Neural cell (in vitro differentiated cells): ENCODE results near the gene FBLN2. TPM values are rescaled to one million over a fixed set of nuclear protein-coding genes. Genes with fewer than 3 reads are reported as not detected.

Source experiments
- H2AFZ ChIP-seq: fragments of 200-600, 300-800 bp; sonication (generic), shearing (Covaris generic); 2 replicates; pipeline ENCODE4 v1.6.0; 2014; ENCODE audit warnings: low read depth, mild to moderate bottlenecking, antibody characterized with exemption, low read length, moderate library complexity
- H3F3A ChIP-seq: fragments of 200-600 bp; shearing (Covaris generic); 2 replicates; pipeline ENCODE4 v1.6.1; 2016; ENCODE audit warnings: mild to moderate bottlenecking, moderate library complexity, mixed read lengths, antibody characterized with exemption, low read length; ENCODE audit not compliant: insufficient read depth, poor library complexity, severe bottlenecking
- H3K27ac ChIP-seq: fragments of 200-600, 300-800 bp; sonication (generic), shearing (Covaris generic); 2 replicates; pipeline ENCODE4 v1.5.1; 2014; ENCODE audit warnings: mild to moderate bottlenecking, low read length, moderate library complexity
- H3K27me3 ChIP-seq: fragments of 300-800, 200-600 bp; sonication (generic), shearing (Covaris generic); 2 replicates; pipeline ENCODE4 v1.6.0; 2014; ENCODE audit warnings: mild to moderate bottlenecking, low read depth, low read length, moderate library complexity; ENCODE audit not compliant: insufficient read depth
- H3K36me3 ChIP-seq: fragments of 300-800, 200-600 bp; sonication (generic), shearing (Covaris generic); 2 replicates; pipeline ENCODE4 v1.5.1; 2014; ENCODE audit warnings: mild to moderate bottlenecking, antibody characterized with exemption, low read length, moderate library complexity; ENCODE audit not compliant: insufficient read depth
- H3K4me2 ChIP-seq: fragments of 300-800, 200-600 bp; sonication (generic), shearing (Covaris generic); 2 replicates; pipeline ENCODE4 v1.6.0; 2014; ENCODE audit warnings: mild to moderate bottlenecking, low read length
- H3K4me3 ChIP-seq: fragments of 300-800, 200-600 bp; sonication (generic), shearing (Covaris generic); 2 replicates; pipeline ENCODE4 v1.5.1; 2014; ENCODE audit warnings: mild to moderate bottlenecking, low read length, moderate library complexity
- H3K79me2 ChIP-seq: fragments of 200-600 bp; shearing (Covaris generic); replicated peaks from 2 replicates; pipeline ENCODE4 v1.6.0; 2014; ENCODE audit warnings: mild to moderate bottlenecking, low read length, moderate library complexity; ENCODE audit not compliant: insufficient read depth
- H3K9ac ChIP-seq: fragments of 300-800, 200-600 bp; sonication (generic), shearing (Covaris generic); 2 replicates; pipeline ENCODE4 v1.6.1; 2016; ENCODE audit warnings: mild to moderate bottlenecking, low read length, mixed read lengths
- H3K9me2 ChIP-seq: fragments of 200-600 bp; shearing (Covaris generic); 2 replicates; pipeline ENCODE4 v1.6.1; 2016; ENCODE audit warnings: mild to moderate bottlenecking, low read length, mixed read lengths; ENCODE audit not compliant: insufficient read depth
- H3K9me3 ChIP-seq: fragments of 200-600, 300-800 bp; sonication (generic), shearing (Covaris generic); 2 replicates; pipeline ENCODE4 v1.6.1; 2016; ENCODE audit warnings: mild to moderate bottlenecking, mixed run types, low read length, moderate library complexity, mixed read lengths
- H4K20me1 ChIP-seq: fragments of 200-600 bp; shearing (Covaris generic); 2 replicates; pipeline ENCODE4 v1.6.1; 2016; ENCODE audit warnings: mild to moderate bottlenecking, mixed run types; ENCODE audit not compliant: insufficient read depth
- EP300 ChIP-seq: fragments of 450-650 bp; conservative IDR thresholded peaks from 2 replicates; pipeline ENCODE4 v1.6.1; 2014; ENCODE audit warnings: antibody characterized with exemption, mild to moderate bottlenecking, moderate library complexity; ENCODE audit not compliant: poor library complexity, severe bottlenecking
- EZH2 ChIP-seq: fragments of 200-600, 300-800 bp; shearing (Covaris generic), sonication (generic); IDR thresholded peaks from 2 replicates; pipeline ENCODE4 v1.6.1; 2014; ENCODE audit warnings: antibody characterized with exemption, low read length, borderline replicate concordance, mild to moderate bottlenecking; ENCODE audit not compliant: insufficient read depth, poor library complexity, severe bottlenecking
- MXI1 ChIP-seq: fragments of 450-650 bp; conservative IDR thresholded peaks from 2 replicates; pipeline ENCODE4 v1.6.1; 2014; ENCODE audit warnings: antibody characterized with exemption, mild to moderate bottlenecking; ENCODE audit not compliant: poor library complexity, severe bottlenecking
- POLR2AphosphoS5 ChIP-seq: IDR thresholded peaks from 2 replicates; pipeline ENCODE4 v1.6.1; 2012
- RAD21 ChIP-seq: fragments of 450-650 bp; conservative IDR thresholded peaks from 2 replicates; pipeline ENCODE4 v1.6.1; 2014; ENCODE audit warnings: antibody characterized with exemption, mild to moderate bottlenecking, moderate library complexity
- REST ChIP-seq: IDR thresholded peaks from 2 replicates; pipeline ENCODE4 v1.6.1; 2012; ENCODE audit warnings: borderline replicate concordance
- SMC3 ChIP-seq: fragments of 450-650 bp; conservative IDR thresholded peaks from 2 replicates; pipeline ENCODE4 v1.6.1; 2014; ENCODE audit warnings: antibody characterized with exemption, mild to moderate bottlenecking, moderate library complexity; ENCODE audit not compliant: poor library complexity
- TAF1 ChIP-seq: IDR thresholded peaks from 2 replicates; pipeline ENCODE4 v1.6.1; 2012; ENCODE audit warnings: low read depth
- polyA plus RNA-seq: library from polyadenylated mRNA; depleted of rRNA; stranded (reverse); fragments of >200 nt; gene quantifications from 2 replicates; pipeline ENCODE4 v1.2.3, GENCODE V29; 2014
- TF ChIP-seq, protein P1 (sequence below): fragments of 450-650 bp; IDR thresholded peaks from 2 replicates; pipeline ENCODE4 v1.5.1; 2014; ENCODE audit warnings: antibody characterized with exemption, mild to moderate bottlenecking, moderate library complexity; ENCODE audit not compliant: poor library complexity, severe bottlenecking

The FBLN2 gene
- polyA plus RNA-seq, 1 donor from 2014 or later, result 0.37 TPM

GRCh38 chr3:13555753-13556152, 6.8 kb downstream of the FBLN2 start:
- no peaks in the 10 kb centered on the region for H3K27me3 ChIP-seq

DNA sequence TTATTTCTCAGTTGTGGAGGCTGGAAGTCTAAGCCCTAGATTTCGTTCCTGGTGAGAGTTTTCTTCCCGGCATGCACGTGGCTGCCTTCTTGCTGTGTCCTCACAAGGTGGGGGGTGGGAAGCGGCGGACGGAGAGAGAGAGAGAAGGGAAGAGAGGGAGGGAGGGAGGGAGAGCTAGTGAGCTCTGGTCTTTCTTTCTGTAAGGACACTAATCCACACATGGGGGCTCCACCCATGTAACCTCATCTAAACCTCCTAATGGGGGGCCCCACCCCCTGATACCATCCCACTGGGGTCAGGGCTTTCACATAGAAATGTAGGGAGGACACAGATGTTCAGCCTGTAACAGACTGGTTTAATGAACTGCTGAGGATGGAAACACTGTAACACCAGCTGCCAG, 7.3 kb downstream of the FBLN2 start:
- Histone ChIP-seq H3K9me3 (no peaks in the 10 kb centered on the region), H3K27ac (no peak overlapping the region), H3K36me3 (no peaks in the 10 kb centered on the region), H3F3A (no peaks in the 10 kb centered on the region), H3K4me2 (no peak overlapping the region), H3K27me3 (no peaks in the 10 kb centered on the region), H3K4me3 (no peak overlapping the region), H3K9me2 (no peaks in the 10 kb centered on the region), H3K9ac (no peak overlapping the region), H4K20me1 (no peaks in the 10 kb centered on the region), H3K79me2 (no peaks in the 10 kb centered on the region), H2AFZ (no peak overlapping the region)
- TF ChIP-seq EZH2 (no peak), POLR2AphosphoS5 (no peak), EP300 (no peak), SMC3 (no peak), REST (no peak), RAD21 (no peak), MXI1 (no peak)
- TF ChIP-seq, protein P1, sequence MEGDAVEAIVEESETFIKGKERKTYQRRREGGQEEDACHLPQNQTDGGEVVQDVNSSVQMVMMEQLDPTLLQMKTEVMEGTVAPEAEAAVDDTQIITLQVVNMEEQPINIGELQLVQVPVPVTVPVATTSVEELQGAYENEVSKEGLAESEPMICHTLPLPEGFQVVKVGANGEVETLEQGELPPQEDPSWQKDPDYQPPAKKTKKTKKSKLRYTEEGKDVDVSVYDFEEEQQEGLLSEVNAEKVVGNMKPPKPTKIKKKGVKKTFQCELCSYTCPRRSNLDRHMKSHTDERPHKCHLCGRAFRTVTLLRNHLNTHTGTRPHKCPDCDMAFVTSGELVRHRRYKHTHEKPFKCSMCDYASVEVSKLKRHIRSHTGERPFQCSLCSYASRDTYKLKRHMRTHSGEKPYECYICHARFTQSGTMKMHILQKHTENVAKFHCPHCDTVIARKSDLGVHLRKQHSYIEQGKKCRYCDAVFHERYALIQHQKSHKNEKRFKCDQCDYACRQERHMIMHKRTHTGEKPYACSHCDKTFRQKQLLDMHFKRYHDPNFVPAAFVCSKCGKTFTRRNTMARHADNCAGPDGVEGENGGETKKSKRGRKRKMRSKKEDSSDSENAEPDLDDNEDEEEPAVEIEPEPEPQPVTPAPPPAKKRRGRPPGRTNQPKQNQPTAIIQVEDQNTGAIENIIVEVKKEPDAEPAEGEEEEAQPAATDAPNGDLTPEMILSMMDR, result no peak

More at GRCh38 chr3:13555753-13556152, 6.8 kb downstream of the FBLN2 start:
- H3K79me2 ChIP-seq, result no peaks in the 10 kb centered on the region
- H3K36me3 ChIP-seq, result no peaks in the 10 kb centered on the region
- no peak overlapping the region for H2AFZ ChIP-seq
- no peaks in the 10 kb centered on the region for H3F3A ChIP-seq
- TF ChIP-seq RAD21 (no peak), SMC3 (no peak), EP300 (no peak), MXI1 (no peak), EZH2 (no peak), TAF1 (no peak), POLR2AphosphoS5 (no peak), REST (no peak)
- TF ChIP-seq, protein P1, result no peak
- no peaks in the 10 kb centered on the region for H3K9me3 ChIP-seq
- H4K20me1 ChIP-seq, result no peaks in the 10 kb centered on the region
- no peak overlapping the region for H3K4me2 ChIP-seq
- H3K9ac ChIP-seq, result no peak overlapping the region
- no peak overlapping the region for H3K4me3 ChIP-seq
- H3K27ac ChIP-seq, result no peak overlapping the region
- no peaks in the 10 kb centered on the region for H3K9me2 ChIP-seq
